ENCODE results near the gene RPTOR.
A peak's percentile ranks its signal among the peaks of the same experiment; 100 is the strongest.

RPTOR gene

DNA sequence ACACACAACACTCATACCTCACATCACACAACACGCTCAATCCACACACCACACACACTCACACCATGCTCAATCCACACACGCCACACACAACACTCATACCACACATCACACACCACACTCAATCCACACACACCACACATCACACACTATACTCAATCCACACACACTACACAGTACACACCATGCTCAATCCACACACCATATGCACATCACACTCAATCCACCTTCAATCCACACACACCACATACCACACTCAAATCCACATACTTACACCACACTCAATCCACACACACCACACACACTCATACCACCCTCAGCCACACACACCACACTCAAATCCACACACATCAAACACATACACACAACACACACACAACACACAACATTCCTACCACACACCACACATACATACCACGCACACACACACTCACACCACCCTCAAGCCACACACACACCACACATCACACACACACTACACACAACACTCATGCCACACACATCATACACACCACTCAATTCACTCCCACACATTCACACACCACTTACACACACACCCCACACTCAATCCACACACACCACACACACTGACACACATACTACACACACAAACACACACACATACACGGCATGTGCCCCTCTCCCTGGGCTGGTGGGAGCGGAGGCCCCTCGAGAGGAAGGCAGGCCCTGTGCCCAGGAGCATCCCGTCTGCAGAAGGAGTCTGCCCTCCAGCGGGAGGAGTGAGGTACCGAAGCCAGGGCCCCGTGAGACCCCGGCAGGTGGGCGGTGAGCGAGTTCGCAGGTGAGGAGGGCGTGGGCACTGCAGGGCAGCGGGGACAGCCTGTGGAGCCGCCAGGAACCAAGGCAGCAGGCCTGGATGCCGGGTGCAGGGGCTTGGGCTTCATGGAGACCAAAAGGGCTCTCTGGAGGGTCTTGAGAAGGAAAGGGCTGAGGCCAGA is 33.1 kb upstream of the RPTOR start:
- no peaks in the 10 kb centered on the region for H3K27me3 ChIP-seq (ENCODE audit: insufficient read depth, low read length, poor library complexity)
- peak; percentile 51 for DNase-seq
- no peak overlapping the region for H2BK5ac ChIP-seq (ENCODE audit: low read length)
- no peaks in the 10 kb centered on the region for H3K4me1 ChIP-seq (ENCODE audit: control insufficient read depth, low read depth, low read length)
- no peak overlapping the region for H3K18ac ChIP-seq (ENCODE audit: low read length)
- no peak overlapping the region for H3K9ac ChIP-seq (ENCODE audit: low read length)
- H2BK120ac ChIP-seq (ENCODE audit: low read depth, low read length), result no peak overlapping the region
- H3K4me3 ChIP-seq (ENCODE audit: low read length), result no peak overlapping the region
- H3K4me2 ChIP-seq (ENCODE audit: low read length), result no peak overlapping the region
- no peak overlapping the region for H4K8ac ChIP-seq (ENCODE audit: low read depth, low read length)
- no peak overlapping the region for H3K23ac ChIP-seq (ENCODE audit: low read length)
- 100% methylated on average over 3 of the region's 18 CpGs for WGBS (ENCODE audit: extremely low coverage, insufficient coverage, low lambda C conversion rate)
- no peaks in the 10 kb centered on the region for H3K79me2 ChIP-seq (ENCODE audit: control insufficient read depth, insufficient read depth, low read length)
- H4K5ac ChIP-seq (ENCODE audit: low read length), result no peak overlapping the region
- no peaks in the 10 kb centered on the region for H3K36me3 ChIP-seq (ENCODE audit: control insufficient read depth, insufficient read depth, low read length)
- no peak overlapping the region for H2AK5ac ChIP-seq (ENCODE audit: low read length)
- no peak overlapping the region for H3K56ac ChIP-seq (ENCODE audit: low read length)
- no peak overlapping the region for H2BK15ac ChIP-seq (replicated peaks; ENCODE audit: low read depth)
- no peak overlapping the region for H3K27ac ChIP-seq (ENCODE audit: low read depth, low read length)
- no peak overlapping the region for H3K4ac ChIP-seq (ENCODE audit: low read depth, low read length)
- H3K79me1 ChIP-seq (ENCODE audit: low read length), result no peaks in the 10 kb centered on the region

DNA sequence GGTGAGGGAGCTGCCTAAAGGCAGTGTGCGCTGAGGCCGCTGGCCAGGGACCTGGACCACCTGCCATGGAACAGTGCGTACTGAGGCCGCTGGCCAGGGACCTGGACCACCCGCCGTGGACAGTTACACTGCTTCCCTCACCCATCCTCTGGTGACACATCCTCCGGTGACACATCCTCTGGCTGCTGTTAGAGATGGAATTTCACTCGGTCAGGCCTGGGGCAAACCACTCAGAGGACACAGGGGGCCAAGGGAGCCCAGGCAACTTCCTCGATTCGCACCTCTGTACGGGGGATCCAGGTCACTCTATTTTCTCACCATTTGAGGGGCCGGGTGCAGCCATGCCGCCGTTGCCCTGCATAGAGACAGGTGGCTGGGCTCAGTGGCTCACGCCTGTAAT is 32.4 kb upstream of the RPTOR start:
- Histone ChIP-seq H3K79me1 (ENCODE audit: low read length) (no peaks in the 10 kb centered on the region), H3K36me3 (ENCODE audit: control insufficient read depth, insufficient read depth, low read length) (no peaks in the 10 kb centered on the region)
- WGBS (ENCODE audit: extremely low coverage, insufficient coverage, low lambda C conversion rate), result no CpG with 5 or more reads among the region's 15 CpGs

DNA sequence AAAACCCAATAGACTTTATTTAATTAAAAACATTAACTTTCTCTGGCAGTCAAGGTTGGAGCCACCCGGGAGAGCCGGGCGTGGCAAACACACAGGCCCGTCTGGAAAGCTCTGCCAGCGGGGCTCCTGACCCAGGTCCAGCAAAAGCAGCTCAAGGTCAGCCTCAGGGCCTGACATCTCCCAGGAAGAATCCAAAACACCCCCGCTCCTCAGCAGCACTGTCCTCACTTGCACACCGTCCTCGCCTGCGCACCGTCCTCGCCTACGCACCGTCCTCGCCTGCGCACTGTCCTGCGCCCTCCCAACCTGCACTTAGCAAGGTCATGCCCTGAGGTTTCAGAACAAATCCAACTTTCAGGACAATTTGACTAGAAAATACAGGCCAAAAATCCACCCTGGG is 31.4 kb upstream of the RPTOR start:
- H2AK5ac ChIP-seq (ENCODE audit: low read length), result no peak overlapping the region
- H2BK120ac ChIP-seq (ENCODE audit: low read depth, low read length), result no peak overlapping the region
- H3K18ac ChIP-seq (ENCODE audit: low read length), result no peak overlapping the region
- no peak overlapping the region for H4K5ac ChIP-seq (ENCODE audit: low read length)
- H3K79me2 ChIP-seq (ENCODE audit: control insufficient read depth, insufficient read depth, low read length), result no peaks in the 10 kb centered on the region
- no peak overlapping the region for H3K4me2 ChIP-seq (ENCODE audit: low read length)
- no peak overlapping the region for H3K23ac ChIP-seq (ENCODE audit: low read length)
- no peaks in the 10 kb centered on the region for H3K79me1 ChIP-seq (ENCODE audit: low read length)
- no peak overlapping the region for H3K4ac ChIP-seq (ENCODE audit: low read depth, low read length)
- H4K8ac ChIP-seq (ENCODE audit: low read depth, low read length), result no peak overlapping the region
- no peak overlapping the region for H2BK15ac ChIP-seq (replicated peaks; ENCODE audit: low read depth)
- no peak overlapping the region for H2BK5ac ChIP-seq (ENCODE audit: low read length)
- WGBS (ENCODE audit: extremely low coverage, insufficient coverage, low lambda C conversion rate), result no CpG with 5 or more reads among the region's 16 CpGs
- no peak overlapping the region for H3K56ac ChIP-seq (ENCODE audit: low read length)
- no peak overlapping the region for H3K9ac ChIP-seq (ENCODE audit: low read length)
- no peak for DNase-seq
- no peak overlapping the region for H3K4me3 ChIP-seq (ENCODE audit: low read length)
- no peaks in the 10 kb centered on the region for H3K36me3 ChIP-seq (ENCODE audit: control insufficient read depth, insufficient read depth, low read length)
- no peaks in the 10 kb centered on the region for H3K4me1 ChIP-seq (ENCODE audit: control insufficient read depth, low read depth, low read length)
- no peak overlapping the region for H3K27ac ChIP-seq (ENCODE audit: low read depth, low read length)
- no peaks in the 10 kb centered on the region for H3K27me3 ChIP-seq (ENCODE audit: insufficient read depth, low read length, poor library complexity)

More for the DNA sequence above, 32.4 kb upstream of the RPTOR start:
- no peak overlapping the region for H2BK15ac ChIP-seq (replicated peaks; ENCODE audit: low read depth)
- H3K27me3 ChIP-seq (ENCODE audit: insufficient read depth, low read length, poor library complexity), result no peaks in the 10 kb centered on the region
- H2BK120ac ChIP-seq (ENCODE audit: low read depth, low read length), result no peak overlapping the region
- no peak overlapping the region for H3K4me2 ChIP-seq (ENCODE audit: low read length)
- no peak overlapping the region for H2BK5ac ChIP-seq (ENCODE audit: low read length)
- no peak overlapping the region for H3K23ac ChIP-seq (ENCODE audit: low read length)
- no peak overlapping the region for H4K8ac ChIP-seq (ENCODE audit: low read depth, low read length)
- no peaks in the 10 kb centered on the region for H3K79me2 ChIP-seq (ENCODE audit: control insufficient read depth, insufficient read depth, low read length)
- no peak for DNase-seq
- no peak overlapping the region for H3K56ac ChIP-seq (ENCODE audit: low read length)
- H3K4me3 ChIP-seq (ENCODE audit: low read length), result no peak overlapping the region
- no peak overlapping the region for H4K5ac ChIP-seq (ENCODE audit: low read length)
- no peak overlapping the region for H3K4ac ChIP-seq (ENCODE audit: low read depth, low read length)
- no peak overlapping the region for H3K18ac ChIP-seq (ENCODE audit: low read length)
- H3K4me1 ChIP-seq (ENCODE audit: control insufficient read depth, low read depth, low read length), result no peaks in the 10 kb centered on the region
- no peak overlapping the region for H3K9ac ChIP-seq (ENCODE audit: low read length)
- no peak overlapping the region for H3K27ac ChIP-seq (ENCODE audit: low read depth, low read length)
- H2AK5ac ChIP-seq (ENCODE audit: low read length), result no peak overlapping the region

DNA sequence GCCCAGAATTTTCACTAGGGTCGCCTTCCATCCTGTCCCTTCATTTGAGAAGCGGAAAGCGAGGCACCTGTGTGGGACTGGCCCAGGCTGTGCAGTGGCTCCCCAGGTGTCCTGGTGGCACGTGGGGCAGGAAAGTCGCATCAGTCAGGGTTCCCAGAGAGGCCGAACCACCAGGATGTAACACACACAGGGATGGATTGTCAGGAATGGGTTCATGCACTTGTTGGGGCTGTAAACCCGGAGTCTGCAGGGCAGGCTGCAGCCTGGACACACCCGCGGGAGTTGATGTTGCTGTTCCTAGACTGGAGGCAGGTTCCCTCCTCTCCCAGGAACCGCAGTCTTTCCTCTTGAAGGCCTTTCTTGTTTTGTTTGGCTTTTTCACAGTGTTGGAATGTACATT is 30.7 kb upstream of the RPTOR start:
- H3K18ac ChIP-seq (ENCODE audit: low read length), result no peak overlapping the region
- H3K9ac ChIP-seq (ENCODE audit: low read length), result no peak overlapping the region
- no CpG with 5 or more reads among the region's 10 CpGs for WGBS (ENCODE audit: extremely low coverage, insufficient coverage, low lambda C conversion rate)
- H2BK120ac ChIP-seq (ENCODE audit: low read depth, low read length), result no peak overlapping the region
- H4K5ac ChIP-seq (ENCODE audit: low read length), result no peak overlapping the region
- no peak overlapping the region for H2AK5ac ChIP-seq (ENCODE audit: low read length)
- H3K4me2 ChIP-seq (ENCODE audit: low read length), result no peak overlapping the region
- H3K56ac ChIP-seq (ENCODE audit: low read length), result no peak overlapping the region
- H2BK15ac ChIP-seq (replicated peaks; ENCODE audit: low read depth), result no peak overlapping the region
- no peak for DNase-seq
- H3K79me2 ChIP-seq (ENCODE audit: control insufficient read depth, insufficient read depth, low read length), result no peaks in the 10 kb centered on the region
- no peak overlapping the region for H3K27ac ChIP-seq (ENCODE audit: low read depth, low read length)
- H3K27me3 ChIP-seq (ENCODE audit: insufficient read depth, low read length, poor library complexity), result no peaks in the 10 kb centered on the region
- no peaks in the 10 kb centered on the region for H3K36me3 ChIP-seq (ENCODE audit: control insufficient read depth, insufficient read depth, low read length)
- H4K8ac ChIP-seq (ENCODE audit: low read depth, low read length), result no peak overlapping the region
- no peak overlapping the region for H2BK5ac ChIP-seq (ENCODE audit: low read length)
- no peak overlapping the region for H3K4me3 ChIP-seq (ENCODE audit: low read length)
- H3K4me1 ChIP-seq (ENCODE audit: control insufficient read depth, low read depth, low read length), result no peaks in the 10 kb centered on the region
- no peak overlapping the region for H3K23ac ChIP-seq (ENCODE audit: low read length)
- H3K79me1 ChIP-seq (ENCODE audit: low read length), result no peaks in the 10 kb centered on the region
- H3K4ac ChIP-seq (ENCODE audit: low read depth, low read length), result no peak overlapping the region

DNA sequence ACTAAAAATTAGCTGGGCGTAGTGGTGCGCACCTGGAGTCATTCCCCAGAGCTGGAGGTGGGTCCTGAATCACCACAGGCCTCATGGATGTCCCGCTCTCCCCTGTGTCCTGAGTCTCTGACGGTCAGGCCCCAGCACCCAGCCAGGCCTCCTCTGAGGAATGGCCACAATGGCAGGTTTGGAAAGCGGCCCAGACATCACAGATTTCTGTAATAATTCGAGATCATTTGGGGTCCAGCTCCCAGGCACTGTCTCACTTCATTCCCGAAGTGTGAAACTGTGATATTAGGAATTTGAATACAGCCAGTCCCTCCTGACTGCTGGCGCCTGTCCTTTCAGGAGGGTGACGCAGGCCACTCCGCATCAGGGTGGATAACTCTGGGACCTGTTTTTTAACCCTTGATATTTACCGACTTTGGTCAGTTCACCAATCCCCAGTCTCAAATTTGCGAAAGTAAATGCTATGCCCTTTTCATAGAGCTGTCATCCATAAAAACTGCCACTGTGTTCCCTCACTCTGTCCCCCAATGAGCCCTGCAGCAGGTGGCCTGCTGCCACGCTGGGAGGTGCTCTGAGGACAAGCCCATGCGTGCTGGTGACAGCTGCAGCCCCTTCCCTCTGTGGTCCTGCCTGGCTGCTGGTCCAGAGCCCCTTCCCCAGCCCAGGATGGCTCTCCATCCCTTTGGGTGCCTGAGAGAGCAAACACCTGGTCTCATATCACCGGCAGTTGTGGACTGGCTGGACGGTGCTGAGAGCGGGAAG is 28.3 kb upstream of the RPTOR start:
- H2BK15ac ChIP-seq (replicated peaks; ENCODE audit: low read depth), result no peak overlapping the region

More for the DNA sequence above, 28.3 kb upstream of the RPTOR start:
- H4K8ac ChIP-seq (ENCODE audit: low read depth, low read length), result no peak overlapping the region
- H3K4me1 ChIP-seq (ENCODE audit: control insufficient read depth, low read depth, low read length), result no peaks in the 10 kb centered on the region
- H3K79me2 ChIP-seq (ENCODE audit: control insufficient read depth, insufficient read depth, low read length), result no peaks in the 10 kb centered on the region
- H3K27ac ChIP-seq (ENCODE audit: low read depth, low read length), result no peak overlapping the region
- H3K36me3 ChIP-seq (ENCODE audit: control insufficient read depth, insufficient read depth, low read length), result no peaks in the 10 kb centered on the region
- no peak overlapping the region for H3K18ac ChIP-seq (ENCODE audit: low read length)
- no peak overlapping the region for H3K23ac ChIP-seq (ENCODE audit: low read length)
- DNase-seq, result no peak
- H2AK5ac ChIP-seq (ENCODE audit: low read length), result no peak overlapping the region
- no peak overlapping the region for H4K5ac ChIP-seq (ENCODE audit: low read length)
- H2BK5ac ChIP-seq (ENCODE audit: low read length), result no peak overlapping the region
- no peaks in the 10 kb centered on the region for H3K79me1 ChIP-seq (ENCODE audit: low read length)
- H3K56ac ChIP-seq (ENCODE audit: low read length), result no peak overlapping the region
- no peak overlapping the region for H3K4me3 ChIP-seq (ENCODE audit: low read length)
- H3K4ac ChIP-seq (ENCODE audit: low read depth, low read length), result no peak overlapping the region
- H3K4me2 ChIP-seq (ENCODE audit: low read length), result no peak overlapping the region
- no peak overlapping the region for H3K9ac ChIP-seq (ENCODE audit: low read length)
- no CpG with 5 or more reads among the region's 17 CpGs for WGBS (ENCODE audit: extremely low coverage, insufficient coverage, low lambda C conversion rate)
- no peaks in the 10 kb centered on the region for H3K27me3 ChIP-seq (ENCODE audit: insufficient read depth, low read length, poor library complexity)
- no peak overlapping the region for H2BK120ac ChIP-seq (ENCODE audit: low read depth, low read length)

Data from mesendoderm (in vitro differentiated cells).